B cell (primary cell): ENCODE data around the gene TMEM273.

Source experiments
- EZH2 ChIP-seq: IDR thresholded peaks from 2 replicates; pipeline ENCODE4 v1.6.1; 2012; ENCODE audit warnings: borderline replicate concordance, low read depth, mild to moderate bottlenecking, moderate library complexity, low read length; ENCODE audit not compliant: insufficient read depth, poor library complexity, severe bottlenecking
- TF ChIP-seq, protein P1 (sequence below): fragments of 200-600 bp; IDR thresholded peaks from one replicate; pipeline ENCODE4 v1.8.0; 2022; ENCODE audit warnings: antibody characterized with exemption, mild to moderate bottlenecking

DNA sequence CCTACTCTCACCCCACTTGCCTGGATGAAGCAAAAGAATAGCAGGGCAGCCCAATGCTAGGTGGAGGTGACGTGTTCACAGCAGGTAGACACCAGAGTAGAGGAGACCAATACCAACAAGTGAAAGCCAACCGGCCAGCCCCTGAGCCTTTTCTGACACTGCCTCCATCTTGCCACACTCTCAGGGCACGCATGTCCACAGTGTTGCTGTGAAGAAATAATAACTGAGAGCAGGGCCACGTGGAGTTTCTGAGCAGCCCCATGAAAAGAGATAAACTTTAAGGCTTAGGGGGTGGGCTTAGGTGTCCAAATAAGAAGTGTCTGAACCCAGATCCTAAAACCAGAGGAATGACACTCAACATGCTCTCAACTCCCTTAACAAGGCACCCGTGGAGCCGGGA lies 9.0 kb upstream of the TMEM273 start:
- TF ChIP-seq, protein P1, sequence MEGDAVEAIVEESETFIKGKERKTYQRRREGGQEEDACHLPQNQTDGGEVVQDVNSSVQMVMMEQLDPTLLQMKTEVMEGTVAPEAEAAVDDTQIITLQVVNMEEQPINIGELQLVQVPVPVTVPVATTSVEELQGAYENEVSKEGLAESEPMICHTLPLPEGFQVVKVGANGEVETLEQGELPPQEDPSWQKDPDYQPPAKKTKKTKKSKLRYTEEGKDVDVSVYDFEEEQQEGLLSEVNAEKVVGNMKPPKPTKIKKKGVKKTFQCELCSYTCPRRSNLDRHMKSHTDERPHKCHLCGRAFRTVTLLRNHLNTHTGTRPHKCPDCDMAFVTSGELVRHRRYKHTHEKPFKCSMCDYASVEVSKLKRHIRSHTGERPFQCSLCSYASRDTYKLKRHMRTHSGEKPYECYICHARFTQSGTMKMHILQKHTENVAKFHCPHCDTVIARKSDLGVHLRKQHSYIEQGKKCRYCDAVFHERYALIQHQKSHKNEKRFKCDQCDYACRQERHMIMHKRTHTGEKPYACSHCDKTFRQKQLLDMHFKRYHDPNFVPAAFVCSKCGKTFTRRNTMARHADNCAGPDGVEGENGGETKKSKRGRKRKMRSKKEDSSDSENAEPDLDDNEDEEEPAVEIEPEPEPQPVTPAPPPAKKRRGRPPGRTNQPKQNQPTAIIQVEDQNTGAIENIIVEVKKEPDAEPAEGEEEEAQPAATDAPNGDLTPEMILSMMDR: no peak
- TF ChIP-seq EZH2: no peak
